ENCODE results near the gene PRDM8.

GRCh38 chr4:80207664-80208063, 10.4 kb downstream of the PRDM8 start:
- TF ChIP-seq POLR2A (IDR thresholded peaks at IDR 0.05): no peak
- no peak for TF ChIP-seq CTCF (IDR thresholded peaks at IDR 0.05)

Measured in breast epithelium (tissue), 3 donors.